IMR-90 (cell line): ENCODE results near the gene COL23A1. TPM values are rescaled to one million over a fixed set of nuclear protein-coding genes. Genes with fewer than 3 reads are reported as not detected.

Source experiments
- ATAC-seq: fragments of 200-7000 bp; cut with Tn5 transposase; 2 replicates; pipeline ENCODE4 v1.9.1; 2020; ENCODE audit warnings: low read depth, mild to moderate bottlenecking, moderate library complexity
- BruUV-seq: library from RNA; stranded (reverse); fragments of 400-500 nt; replicated peaks from 2 replicates; lab custom pipeline; 2021; lab: Mats Ljungman, UMichigan
- CTCF ChIA-PET: fragments of 300-600 bp; formaldehyde crosslinking; extraction: SDS; loops from one replicate; lab custom pipeline; 2021; ENCODE audit warnings: antibody characterized with exemption; lab: Yijun Ruan, JAX
- POLR2A ChIA-PET: fragments of 300-600 bp; sonication (Branson Sonifier 250); formaldehyde crosslinking; loops from one replicate; lab custom pipeline; 2022; ENCODE audit warnings: antibody characterized with exemption; ENCODE audit not compliant: unreplicated experiment; lab: Charles Lee
- DNase-seq: peaks from one replicate; pipeline ENCODE4 v3.0.0; 2013
- H2AFZ ChIP-seq: replicated peaks from 2 replicates; pipeline ENCODE3; 2013; ENCODE audit warnings: low read length, mild to moderate bottlenecking; ENCODE audit not compliant: poor library complexity
- H2AK5ac ChIP-seq: 2 replicates; pipeline ENCODE4 v1.6.1; 2013; ENCODE audit warnings: low read depth, low read length, inconsistent platforms
- H2AK9ac ChIP-seq: replicated peaks from 2 replicates; pipeline ENCODE3; 2013; ENCODE audit warnings: mild to moderate bottlenecking, low read depth, low read length, moderate library complexity; ENCODE audit not compliant: poor library complexity
- H2BK120ac ChIP-seq: 2 replicates; pipeline ENCODE4 v1.6.1; 2013; ENCODE audit warnings: low read depth, low read length, inconsistent platforms
- H2BK15ac ChIP-seq: 3 replicates; pipeline ENCODE4 v1.6.1; 2013; ENCODE audit warnings: low read depth, low read length, inconsistent platforms
- H2BK20ac ChIP-seq: 2 replicates; pipeline ENCODE4 v1.6.1; 2013; ENCODE audit warnings: low read depth, mild to moderate bottlenecking, inconsistent platforms, low read length, moderate library complexity
- H2BK5ac ChIP-seq: 2 replicates; pipeline ENCODE4 v1.6.1; 2013; ENCODE audit warnings: mild to moderate bottlenecking, low read depth, low read length, inconsistent platforms; ENCODE audit not compliant: poor library complexity, severe bottlenecking
- H3K14ac ChIP-seq: replicated peaks from 2 replicates; pipeline ENCODE4 v1.6.1; 2013; ENCODE audit warnings: low read depth, low read length, inconsistent platforms
- H3K18ac ChIP-seq: 2 replicates; pipeline ENCODE4 v1.6.1; 2013; ENCODE audit warnings: low read depth, low read length, control low read depth
- H3K23ac ChIP-seq: 2 replicates; pipeline ENCODE4 v1.6.1; 2013; ENCODE audit warnings: low read depth, low read length, inconsistent platforms
- H3K27ac ChIP-seq: 2 replicates; pipeline ENCODE4 v1.5.1; 2013; ENCODE audit warnings: mild to moderate bottlenecking, control low read depth, low read length; ENCODE audit not compliant: insufficient read depth
- H3K27me3 ChIP-seq: 2 replicates; pipeline ENCODE4 v1.6.1; 2013; ENCODE audit warnings: low read length; ENCODE audit not compliant: control insufficient read depth, insufficient read depth
- H3K36me3 ChIP-seq: 2 replicates; pipeline ENCODE4 v1.6.1; 2013; ENCODE audit warnings: low read length, mixed read lengths; ENCODE audit not compliant: control insufficient read depth, insufficient read depth
- H3K4ac ChIP-seq: 2 replicates; pipeline ENCODE4 v1.6.1; 2013; ENCODE audit warnings: low read depth, low read length, inconsistent platforms
- H3K4me1 ChIP-seq: 2 replicates; pipeline ENCODE4 v1.6.1; 2013; ENCODE audit warnings: low read length, mixed read lengths; ENCODE audit not compliant: control insufficient read depth, insufficient read depth
- H3K4me2 ChIP-seq: 2 replicates; pipeline ENCODE4 v1.6.1; 2013; ENCODE audit warnings: low read depth, mild to moderate bottlenecking, control low read depth, low read length, moderate library complexity
- H3K4me3 ChIP-seq: 2 replicates; pipeline ENCODE4 v1.5.1; 2013; ENCODE audit warnings: low read depth, mild to moderate bottlenecking, control low read depth, low read length, moderate library complexity; ENCODE audit not compliant: insufficient read depth
- H3K56ac ChIP-seq: 2 replicates; pipeline ENCODE4 v1.6.1; 2013; ENCODE audit warnings: low read length, inconsistent platforms; ENCODE audit not compliant: insufficient read depth; ENCODE audit errors: extremely low read depth
- H3K79me1 ChIP-seq, 2 experiments: 2 replicates each; pipeline ENCODE4 v1.6.1; 2013; ENCODE audit warnings: low read length in 2 of 2, inconsistent platforms in 1 of 2, low read depth in 1 of 2
- H3K9ac ChIP-seq: 2 replicates; pipeline ENCODE4 v1.6.1; 2013; ENCODE audit warnings: low read depth, low read length, control low read depth
- H3K9me1 ChIP-seq: 2 replicates; pipeline ENCODE4 v1.6.1; 2013; ENCODE audit warnings: low read length, inconsistent platforms; ENCODE audit not compliant: insufficient read depth
- H3K9me3 ChIP-seq: 2 replicates; pipeline ENCODE4 v1.6.1; 2013; ENCODE audit warnings: low read length; ENCODE audit not compliant: control insufficient read depth, insufficient read depth
- H4K20me1 ChIP-seq: 2 replicates; pipeline ENCODE4 v1.6.1; 2013; ENCODE audit warnings: low read length, inconsistent platforms; ENCODE audit not compliant: insufficient read depth
- H4K5ac ChIP-seq: 2 replicates; pipeline ENCODE4 v1.6.1; 2013; ENCODE audit warnings: mild to moderate bottlenecking, low read depth, low read length, control low read depth
- H4K8ac ChIP-seq, 2 experiments: 2 replicates each; pipeline ENCODE4 v1.6.1; 2013; ENCODE audit warnings: low read depth in 2 of 2, low read length in 2 of 2, control low read depth in 1 of 2, inconsistent platforms in 1 of 2
- H4K91ac ChIP-seq: 2 replicates; pipeline ENCODE4 v1.6.1; 2013; ENCODE audit warnings: low read depth, low read length, inconsistent platforms; ENCODE audit not compliant: insufficient read depth
- BHLHE40 ChIP-seq: fragments of 150-350 bp; IDR thresholded peaks from 2 replicates; pipeline ENCODE4 v1.6.1; 2016; ENCODE audit warnings: mild to moderate bottlenecking, low read depth, low read length
- CEBPB ChIP-seq: IDR thresholded peaks from 2 replicates; pipeline ENCODE4 v1.6.1; 2012; ENCODE audit warnings: low read depth, low read length, improper control_type of control experiment
- CHD1 ChIP-seq: IDR thresholded peaks from 2 replicates; pipeline ENCODE4 v1.6.1; 2012; ENCODE audit warnings: low read depth, low read length, improper control_type of control experiment
- FOS ChIP-seq: fragments of 150-350 bp; IDR thresholded peaks from 2 replicates; pipeline ENCODE4 v1.6.1; 2016; ENCODE audit warnings: low read depth, low read length
- MAFK ChIP-seq: IDR thresholded peaks from 2 replicates; pipeline ENCODE4 v1.6.1; 2012; ENCODE audit warnings: low read depth, low read length, improper control_type of control experiment
- MAZ ChIP-seq: IDR thresholded peaks from 2 replicates; pipeline ENCODE4 v1.6.1; 2012; ENCODE audit warnings: low read depth, mild to moderate bottlenecking, low read length, improper control_type of control experiment, moderate library complexity, borderline replicate concordance
- MXI1 ChIP-seq: IDR thresholded peaks from 2 replicates; pipeline ENCODE4 v1.6.1; 2012; ENCODE audit warnings: low read depth, mild to moderate bottlenecking, low read length, moderate library complexity, borderline replicate concordance
- NFE2L2 ChIP-seq: fragments of 150-350 bp; IDR thresholded peaks from 2 replicates; pipeline ENCODE4 v1.6.1; 2016; ENCODE audit warnings: low read depth, mild to moderate bottlenecking, low read length
- POLR2A ChIP-seq: IDR thresholded peaks from 2 replicates; pipeline ENCODE4 v1.6.1; 2012; ENCODE audit warnings: mild to moderate bottlenecking, low read depth, low read length
- RAD21 ChIP-seq: IDR thresholded peaks from 2 replicates; pipeline ENCODE4 v1.6.1; 2012; ENCODE audit warnings: low read length, improper control_type of control experiment
- RCOR1 ChIP-seq: IDR thresholded peaks from 2 replicates; pipeline ENCODE4 v1.6.1; 2012; ENCODE audit warnings: mild to moderate bottlenecking, low read length, improper control_type of control experiment; ENCODE audit not compliant: insufficient replicate concordance
- RFX5 ChIP-seq: IDR thresholded peaks from 2 replicates; pipeline ENCODE4 v1.8.0; 2012; ENCODE audit warnings: low read depth, mild to moderate bottlenecking, low read length, moderate library complexity
- SMC3 ChIP-seq: fragments of 150-350 bp; IDR thresholded peaks from 2 replicates; pipeline ENCODE4 v1.6.1; 2016; ENCODE audit warnings: low read depth, mild to moderate bottlenecking, antibody characterized with exemption, low read length, moderate library complexity
- USF2 ChIP-seq: fragments of 150-350 bp; IDR thresholded peaks from 2 replicates; pipeline ENCODE4 v1.6.1; 2017; ENCODE audit warnings: mild to moderate bottlenecking, antibody characterized with exemption, low read length, low read depth
- WGBS, 2 experiments: methylation state at CpG; one replicate each; pipeline versions ENCODE4 v1.1.5 to v1.1.7; 2013; ENCODE audit warnings: missing lambda C conversion rate in 2 of 2; ENCODE audit not compliant: insufficient read length in 1 of 2; ENCODE audit errors: extremely low coverage in 2 of 2; 5-methylcytosine and 5-hydroxymethylcytosine counted together
- dilution Hi-C: fragments of 300-500 bp; cut with HindIII; formaldehyde crosslinking; loops from one replicate; pipeline ENCODE4 v1.14.3; 2018; ENCODE audit warnings: low sequenced_read_pairs; ENCODE audit not compliant: unreplicated experiment
- in situ Hi-C: fragments of 300-500 bp; cut with MboI; formaldehyde crosslinking; loops from 3 replicates; pipeline ENCODE4 v1.14.3; 2019; ENCODE audit warnings: low sequenced_read_pairs, inconsistent platforms, mixed read lengths
- intact Hi-C: fragments of 100-400 bp; cut with micrococcal nuclease; formaldehyde crosslinking; loops from 2 replicates; pipeline ENCODE4 v1.10.0; 2022
- polyA plus RNA-seq, 3 experiments: library from polyadenylated mRNA; depleted of rRNA; stranded (reverse); fragments of >200 nt; gene quantifications; 2 replicates each; pipeline ENCODE4 v1.2.3, GENCODE V29; 2012; ENCODE audit warnings: low replicate concordance in 1 of 3
- total RNA-seq: library from RNA; depleted of rRNA; stranded (reverse); fragments of >200 nt; gene quantifications from 2 replicates; pipeline ENCODE4 v1.2.3, GENCODE V29; 2012
- TF ChIP-seq, protein P1 (sequence below): fragments of 150-350 bp; IDR thresholded peaks from 2 replicates; pipeline ENCODE4 v1.6.1; 2016; ENCODE audit warnings: low read depth, mild to moderate bottlenecking, low read length, moderate library complexity, borderline replicate concordance
- TF ChIP-seq, protein P2 (sequence below): conservative IDR thresholded peaks from 2 replicates; pipeline ENCODE4 v1.5.1; 2012; ENCODE audit warnings: mild to moderate bottlenecking, low read depth, low read length, improper control_type of control experiment

Gene COL23A1
- total and polyA plus RNA-seq, 2 of the 4 experiments (the other 2 are of a cell fraction), result not detected

GRCh38 chr5:178551468-178551867 is 38.7 kb downstream of the COL23A1 start:
- Histone ChIP-seq H3K9ac (no peak overlapping the region), H4K91ac (no peak overlapping the region), H3K18ac (no peak overlapping the region), H2AK9ac (no peak overlapping the region), H3K4me2 (no peak overlapping the region), H3K4me1 (no peaks in the 10 kb centered on the region), H4K20me1 (no peaks in the 10 kb centered on the region), H2BK20ac (no peak overlapping the region), H2AK5ac (no peak overlapping the region), H2BK15ac (no peak overlapping the region), H3K4ac (no peak overlapping the region), H3K14ac (no peak overlapping the region), H2BK120ac (no peak overlapping the region), H3K23ac (no peak overlapping the region), H3K9me1 (no peaks in the 10 kb centered on the region), H3K4me3 (no peak overlapping the region), H3K27me3 (no peaks in the 10 kb centered on the region), H2BK5ac (no peak overlapping the region), H3K36me3 (no peaks in the 10 kb centered on the region), H3K79me1 (no peaks in the 10 kb centered on the region), H3K56ac (no peak overlapping the region), H4K5ac (no peak overlapping the region), H2AFZ (no peak overlapping the region), H3K9me3 (peaks cover 4% of the 10 kb centered on the region; the same call in 1 of the 2 replicates), H4K8ac (no peak overlapping the region), H3K27ac (no peak overlapping the region)
- CTCF ChIA-PET, result interaction anchor here (0.5 to 1.7 kb wide), 2 partner anchors 86 to 267 kb away, joined by 5 read pairs; no protein-coding TSS in a partner anchor
- TF ChIP-seq, protein P1, sequence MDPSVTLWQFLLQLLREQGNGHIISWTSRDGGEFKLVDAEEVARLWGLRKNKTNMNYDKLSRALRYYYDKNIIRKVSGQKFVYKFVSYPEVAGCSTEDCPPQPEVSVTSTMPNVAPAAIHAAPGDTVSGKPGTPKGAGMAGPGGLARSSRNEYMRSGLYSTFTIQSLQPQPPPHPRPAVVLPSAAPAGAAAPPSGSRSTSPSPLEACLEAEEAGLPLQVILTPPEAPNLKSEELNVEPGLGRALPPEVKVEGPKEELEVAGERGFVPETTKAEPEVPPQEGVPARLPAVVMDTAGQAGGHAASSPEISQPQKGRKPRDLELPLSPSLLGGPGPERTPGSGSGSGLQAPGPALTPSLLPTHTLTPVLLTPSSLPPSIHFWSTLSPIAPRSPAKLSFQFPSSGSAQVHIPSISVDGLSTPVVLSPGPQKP, result no peak
- TF ChIP-seq, protein P2, sequence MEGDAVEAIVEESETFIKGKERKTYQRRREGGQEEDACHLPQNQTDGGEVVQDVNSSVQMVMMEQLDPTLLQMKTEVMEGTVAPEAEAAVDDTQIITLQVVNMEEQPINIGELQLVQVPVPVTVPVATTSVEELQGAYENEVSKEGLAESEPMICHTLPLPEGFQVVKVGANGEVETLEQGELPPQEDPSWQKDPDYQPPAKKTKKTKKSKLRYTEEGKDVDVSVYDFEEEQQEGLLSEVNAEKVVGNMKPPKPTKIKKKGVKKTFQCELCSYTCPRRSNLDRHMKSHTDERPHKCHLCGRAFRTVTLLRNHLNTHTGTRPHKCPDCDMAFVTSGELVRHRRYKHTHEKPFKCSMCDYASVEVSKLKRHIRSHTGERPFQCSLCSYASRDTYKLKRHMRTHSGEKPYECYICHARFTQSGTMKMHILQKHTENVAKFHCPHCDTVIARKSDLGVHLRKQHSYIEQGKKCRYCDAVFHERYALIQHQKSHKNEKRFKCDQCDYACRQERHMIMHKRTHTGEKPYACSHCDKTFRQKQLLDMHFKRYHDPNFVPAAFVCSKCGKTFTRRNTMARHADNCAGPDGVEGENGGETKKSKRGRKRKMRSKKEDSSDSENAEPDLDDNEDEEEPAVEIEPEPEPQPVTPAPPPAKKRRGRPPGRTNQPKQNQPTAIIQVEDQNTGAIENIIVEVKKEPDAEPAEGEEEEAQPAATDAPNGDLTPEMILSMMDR, result no peak
- TF ChIP-seq RFX5, result no peak
- no peak for TF ChIP-seq USF2
- no peak for TF ChIP-seq MAFK
- no peak for TF ChIP-seq NFE2L2
- no peak for TF ChIP-seq CEBPB
- TF ChIP-seq BHLHE40, result no peak
- TF ChIP-seq MXI1, result no peak
- no peak for TF ChIP-seq POLR2A
- no peak for TF ChIP-seq RAD21
- TF ChIP-seq CHD1, result no peak
- no peak for TF ChIP-seq SMC3
- no peak for TF ChIP-seq FOS
- no peak for TF ChIP-seq MAZ
- no peak for TF ChIP-seq RCOR1
- dilution Hi-C loops (no loop called here), intact Hi-C loops (loop anchor here (1.0 kb wide), 2 partner anchors 267 to 316 kb away; no protein-coding TSS in a partner anchor), in situ Hi-C loops (loop anchor here (5.0 kb wide), 1 partner anchor 269 kb away; no protein-coding TSS in a partner anchor)
- POLR2A ChIA-PET, result no interaction called here
- BruUV-seq, result no TSS peak
- DNase-seq (no peak), ATAC-seq (no peak)
- WGBS, 2 experiments, result 72% methylated on average over 3 of the region's 7 CpGs; no CpG with 5 or more reads in 1 of the 2 experiments
